GM23338 (cell line): ENCODE data around the gene GBP6.

Experiments
- CTCF ChIP-seq, 2 experiments: fragments of 200-600 bp in 1 of 2; sonication (generic) in 1 of 2; conservative IDR thresholded peaks; 2 replicates each; pipeline versions ENCODE4 v1.5.1 to v1.6.1; 2016 to 2017; ENCODE audit warnings: antibody characterized with exemption in 2 of 2, low read depth in 2 of 2, mild to moderate bottlenecking in 2 of 2, moderate library complexity in 1 of 2
- STAT1 ChIP-seq: IDR thresholded peaks from one replicate; pipeline ENCODE4 v1.6.1; 2016; ENCODE audit warnings: antibody characterized with exemption; ENCODE audit not compliant: unreplicated experiment

GRCh38 chr1:89407360-89407759, 43.5 kb downstream of the GBP6 start:
- TF ChIP-seq CTCF (conservative IDR thresholded peaks at IDR 0.05; ENCODE audit: low read depth in 2 of 2) (no peak), STAT1 (no peak)
